Measurements from ENCODE around the gene PRDM1. TPM values are rescaled to one million over a fixed set of nuclear protein-coding genes. Genes with fewer than 3 reads are reported as not detected.
A peak's percentile ranks its signal among the peaks of the same experiment; 100 is the strongest.

The PRDM1 gene
- total RNA-seq, 2 experiments from 2014 or later, result 24.6 to 24.7 TPM

- DNase-seq (no peak), ATAC-seq (no peak)
- intact Hi-C loops (cut with micrococcal nuclease), result no loop called here
- H3K27ac Mint-ChIP-seq, result no peak overlapping the region
- no peaks in the 10 kb centered on the region for H3K36me3 Mint-ChIP-seq (ENCODE audit: low read depth)
- peaks cover 51% of the 10 kb centered on the region for H3K4me1 Mint-ChIP-seq (ENCODE audit: low read depth)
- peaks cover 13% of the 10 kb centered on the region for H3K9me3 Mint-ChIP-seq
- no peak for TF ChIP-seq CTCF (IDR thresholded peaks at IDR 0.05)
- CTCF ChIA-PET, result interaction anchor here (1.0 to 1.1 kb wide), 2 partner anchors 37 to 100 kb away, joined by 3 read pairs; partner anchors contain the start of gene PRDM1
- POLR2A ChIA-PET, result interaction anchor here (0.7 to 1.7 kb wide), 3 partner anchors 18 to 25 kb away, joined by 3 to 6 read pairs (median 4); no protein-coding TSS in a partner anchor
- H3K4me3 Mint-ChIP-seq, result no peak overlapping the region
- H3K27me3 Mint-ChIP-seq, result peaks cover 26% of the 10 kb centered on the region
Measured at GRCh38 chr6:106122938-106123656, 37.0 kb downstream of the PRDM1 start.

- H3K36me3 Mint-ChIP-seq (ENCODE audit: low read depth), result no peaks in the 10 kb centered on the region
- CTCF ChIA-PET, result interaction anchor here (1.0 to 1.1 kb wide), 2 partner anchors 38 to 99 kb away, joined by 3 read pairs; partner anchors contain the start of gene PRDM1
- intact Hi-C loops (cut with micrococcal nuclease), result no loop called here
Measured at GRCh38 chr6:106124015-106124414, 37.9 kb downstream of the PRDM1 start.

GRCh38 chr6:106124437-106125430 is 38.6 kb downstream of the PRDM1 start:
- Mint-ChIP-seq H3K4me1 (ENCODE audit: low read depth) (peaks cover 36% of the 10 kb centered on the region), H3K9me3 (peaks cover 2% of the 10 kb centered on the region), H3K4me3 (no peak overlapping the region), H3K27me3 (peaks cover 22% of the 10 kb centered on the region), H3K36me3 (ENCODE audit: low read depth) (no peaks in the 10 kb centered on the region), H3K27ac (peak overlapping the region; percentile 30)
- intact Hi-C loops (cut with micrococcal nuclease), result no loop called here
- ATAC-seq, result peak; percentile 17
- no peak for TF ChIP-seq CTCF (IDR thresholded peaks at IDR 0.05)
- ChIA-PET POLR2A (interaction anchor here (1.4 to 1.6 kb wide), 2 partner anchors 17 to 39 kb away, joined by 3 to 7 read pairs; no protein-coding TSS in a partner anchor), CTCF (interaction anchor here (1.1 kb wide), 1 partner anchor 99 kb away, joined by 3 read pairs; no protein-coding TSS in a partner anchor)
- no peak for DNase-seq

More at GRCh38 chr6:106124015-106124414, 37.9 kb downstream of the PRDM1 start:
- ATAC-seq, result no peak
- Mint-ChIP-seq H3K9me3 (peaks cover 9% of the 10 kb centered on the region), H3K27ac (no peak overlapping the region), H3K27me3 (peaks cover 26% of the 10 kb centered on the region), H3K4me3 (no peak overlapping the region), H3K4me1 (ENCODE audit: low read depth) (peaks cover 43% of the 10 kb centered on the region)
- DNase-seq, result no peak
- POLR2A ChIA-PET, result interaction anchor here (0.7 to 1.7 kb wide), 3 partner anchors 17 to 26 kb away, joined by 3 to 6 read pairs (median 4); no protein-coding TSS in a partner anchor
- TF ChIP-seq CTCF (IDR thresholded peaks at IDR 0.05), result no peak

- DNase-seq (peak; percentile 65), ATAC-seq (peak; percentile 81)
- Mint-ChIP-seq H3K4me3 (peak overlapping the region; percentile 22), H3K27me3 (peaks cover 16% of the 10 kb centered on the region), H3K36me3 (ENCODE audit: low read depth) (no peaks in the 10 kb centered on the region), H3K9me3 (no peaks in the 10 kb centered on the region), H3K4me1 (ENCODE audit: low read depth) (peaks cover 28% of the 10 kb centered on the region), H3K27ac (peak overlapping the region; percentile 53)
- POLR2A ChIA-PET, result interaction anchor here (1.1 to 1.6 kb wide), 4 partner anchors 9 to 38 kb away, joined by 3 to 7 read pairs (median 6); no protein-coding TSS in a partner anchor
- intact Hi-C loops (cut with micrococcal nuclease), result no loop called here
- CTCF ChIA-PET, result interaction anchor here (0.6 to 1.2 kb wide), 4 partner anchors 15 to 64 kb away, joined by 3 read pairs; no protein-coding TSS in a partner anchor
- no peak for TF ChIP-seq CTCF (IDR thresholded peaks at IDR 0.05)
Measured at GRCh38 chr6:106125925-106126435, 39.8 kb downstream of the PRDM1 start.
